Measurements from ENCODE around the gene PLPPR1. TPM values are rescaled to one million over a fixed set of nuclear protein-coding genes. Genes with fewer than 3 reads are reported as not detected.

The PLPPR1 gene
- total RNA-seq, 6 experiments from 2014 or later, result 1.4 to 5.4 (median 1.8) TPM

DNA sequence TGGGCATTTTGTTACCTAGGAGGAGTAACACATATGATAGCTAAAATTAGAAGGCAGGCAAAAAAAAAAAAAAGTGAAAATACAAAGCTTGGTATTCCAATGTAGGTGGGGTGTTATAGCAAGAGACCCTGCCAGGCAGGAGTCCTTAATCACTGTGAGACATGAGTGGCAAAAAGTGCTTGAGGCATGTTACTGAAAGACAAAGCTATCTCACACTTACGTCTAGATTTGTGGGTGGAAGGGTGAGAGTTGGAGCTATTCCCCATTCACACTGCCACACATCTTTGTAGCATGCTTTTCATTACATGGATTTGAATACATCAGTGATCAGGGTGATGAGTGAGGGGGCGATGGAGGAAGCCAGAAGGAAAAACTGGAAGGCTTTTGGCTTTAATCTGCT lies 2.6 kb upstream of the PLPPR1 start:
- Histone ChIP-seq H3K9me3 (no peaks in the 10 kb centered on the region), H3K4me3 (no peak overlapping the region), H3K27me3 (no peaks in the 10 kb centered on the region), H3K4me1 (peaks cover 0 to 18% (median 4%) of the 10 kb centered on the region in 4 donors), H3K27ac (no peak overlapping the region), H3K36me3 (no peaks in the 10 kb centered on the region)
- no peak for DNase-seq
- intact Hi-C loops (cut with DNase I), result no loop called here
- no peak for ATAC-seq
- no peak for TF ChIP-seq POLR2A (IDR thresholded peaks at IDR 0.05)
- TF ChIP-seq, protein P1, sequence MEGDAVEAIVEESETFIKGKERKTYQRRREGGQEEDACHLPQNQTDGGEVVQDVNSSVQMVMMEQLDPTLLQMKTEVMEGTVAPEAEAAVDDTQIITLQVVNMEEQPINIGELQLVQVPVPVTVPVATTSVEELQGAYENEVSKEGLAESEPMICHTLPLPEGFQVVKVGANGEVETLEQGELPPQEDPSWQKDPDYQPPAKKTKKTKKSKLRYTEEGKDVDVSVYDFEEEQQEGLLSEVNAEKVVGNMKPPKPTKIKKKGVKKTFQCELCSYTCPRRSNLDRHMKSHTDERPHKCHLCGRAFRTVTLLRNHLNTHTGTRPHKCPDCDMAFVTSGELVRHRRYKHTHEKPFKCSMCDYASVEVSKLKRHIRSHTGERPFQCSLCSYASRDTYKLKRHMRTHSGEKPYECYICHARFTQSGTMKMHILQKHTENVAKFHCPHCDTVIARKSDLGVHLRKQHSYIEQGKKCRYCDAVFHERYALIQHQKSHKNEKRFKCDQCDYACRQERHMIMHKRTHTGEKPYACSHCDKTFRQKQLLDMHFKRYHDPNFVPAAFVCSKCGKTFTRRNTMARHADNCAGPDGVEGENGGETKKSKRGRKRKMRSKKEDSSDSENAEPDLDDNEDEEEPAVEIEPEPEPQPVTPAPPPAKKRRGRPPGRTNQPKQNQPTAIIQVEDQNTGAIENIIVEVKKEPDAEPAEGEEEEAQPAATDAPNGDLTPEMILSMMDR (IDR thresholded peaks at IDR 0.05), result no peak
- 86% methylated on average over 2 of the region's 2 CpGs for WGBS (ENCODE audit: insufficient coverage, low coverage, low lambda C conversion rate, missing lambda C conversion rate)

DNA sequence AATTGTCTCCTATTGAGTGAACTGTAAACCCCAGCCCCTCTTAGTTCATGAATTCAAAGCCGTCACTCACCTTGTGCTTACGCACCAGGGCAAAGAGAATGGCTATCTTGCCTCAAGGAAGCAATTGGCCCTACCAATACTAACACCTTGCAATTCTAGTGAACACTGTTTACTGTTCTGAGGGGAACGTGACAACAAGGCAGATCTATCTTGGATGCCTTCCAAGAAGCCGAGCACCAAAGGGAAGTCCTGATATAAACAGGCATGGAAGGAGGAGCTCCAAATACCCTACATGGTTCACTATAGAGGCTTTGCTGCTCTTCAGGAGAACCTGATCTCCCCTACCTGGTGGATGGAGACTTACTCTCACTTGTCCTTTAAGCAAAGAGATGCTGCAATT lies 1.7 kb upstream of the PLPPR1 start:
- no peaks in the 10 kb centered on the region for H3K36me3 ChIP-seq
- peak; percentile 23 to 47 (median 40) for ATAC-seq
- H3K27me3 ChIP-seq, result no peaks in the 10 kb centered on the region
- 32% methylated on average over 4 of the region's 4 CpGs for WGBS (ENCODE audit: insufficient coverage, low coverage, low lambda C conversion rate, missing lambda C conversion rate)
- intact Hi-C loops (cut with DNase I), result no loop called here
- TF ChIP-seq, protein P1 (IDR thresholded peaks at IDR 0.05), result no peak
- no peak for TF ChIP-seq POLR2A (IDR thresholded peaks at IDR 0.05)
- H3K9me3 ChIP-seq, result no peaks in the 10 kb centered on the region
- H3K4me3 ChIP-seq, result no peak overlapping the region
- peaks cover 0 to 18% (median 4%) of the 10 kb centered on the region in 4 donors for H3K4me1 ChIP-seq
- no peak overlapping the region for H3K27ac ChIP-seq
- peak in 1 of 3 donors; percentile 48 for DNase-seq

DNA sequence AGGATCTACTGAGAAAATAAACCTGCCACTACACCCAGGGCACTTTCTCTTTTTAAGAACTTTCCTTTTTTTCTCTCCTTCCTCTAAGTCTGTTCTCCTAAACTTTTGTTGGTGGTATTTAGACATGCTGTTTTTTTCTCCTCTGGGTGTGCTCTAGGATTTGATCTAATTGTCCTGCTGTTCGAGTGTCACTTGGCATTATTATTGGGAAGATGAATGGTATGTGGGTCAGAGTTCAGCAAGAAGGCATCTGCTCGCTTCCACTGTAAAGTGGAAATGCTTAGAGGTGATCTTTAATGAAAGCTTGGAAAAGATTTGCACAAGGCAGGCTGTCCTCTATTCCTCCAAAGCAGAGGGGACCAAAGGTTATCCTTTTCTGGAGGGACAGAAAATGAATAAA lies 1.3 kb upstream of the PLPPR1 start:
- H3K27me3 ChIP-seq, result no peaks in the 10 kb centered on the region
- intact Hi-C loops (cut with DNase I), result no loop called here
- TF ChIP-seq, protein P1 (IDR thresholded peaks at IDR 0.05), result no peak
- TF ChIP-seq POLR2A (IDR thresholded peaks at IDR 0.05), result no peak
- no peaks in the 10 kb centered on the region for H3K9me3 ChIP-seq
- ATAC-seq (no peak), DNase-seq (no peak)
- no peak overlapping the region for H3K4me3 ChIP-seq
- no peaks in the 10 kb centered on the region for H3K36me3 ChIP-seq
- no peak overlapping the region for H3K27ac ChIP-seq
- peaks cover 0 to 18% (median 4%) of the 10 kb centered on the region in 4 donors for H3K4me1 ChIP-seq
- 16% methylated on average over 2 of the region's 2 CpGs for WGBS (ENCODE audit: insufficient coverage, low coverage, low lambda C conversion rate, missing lambda C conversion rate)

DNA sequence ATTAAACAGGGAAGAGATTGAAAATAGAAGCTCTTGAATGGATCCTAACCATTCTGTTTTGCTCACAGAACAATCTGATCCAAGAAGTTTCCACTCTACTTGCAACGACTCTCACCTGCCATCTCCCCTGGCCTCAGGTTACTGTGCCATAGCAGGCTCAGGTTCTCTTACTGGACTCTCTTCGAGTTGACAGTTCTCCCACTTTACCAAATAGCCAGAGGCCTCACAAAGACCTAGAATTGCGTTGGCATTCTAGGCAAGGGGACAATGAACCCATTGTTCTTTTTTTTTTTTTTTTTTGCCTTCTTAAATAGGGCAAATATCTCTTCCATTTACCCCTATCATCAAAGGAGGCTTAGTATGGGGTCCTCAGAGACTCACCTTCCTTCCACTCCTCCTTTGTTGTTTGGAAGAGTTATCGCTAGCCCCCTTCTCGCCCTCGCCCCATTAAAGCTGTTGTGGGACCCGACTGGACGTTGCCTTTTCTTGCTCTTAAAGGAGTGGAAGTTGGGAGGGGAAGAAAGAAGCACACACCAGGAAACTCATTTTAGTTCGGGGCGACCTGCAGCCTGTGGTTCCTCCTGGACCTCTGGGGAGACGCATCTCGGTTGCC lies 688 bp upstream of the PLPPR1 start:
- Histone ChIP-seq H3K27me3 (no peaks in the 10 kb centered on the region), H3K9me3 (no peaks in the 10 kb centered on the region), H3K4me1 (peaks cover 0 to 18% (median 4%) of the 10 kb centered on the region in 4 donors), H3K36me3 (no peaks in the 10 kb centered on the region), H3K27ac (peak overlapping the region; percentile 61 to 82 (median 75)), H3K4me3 (peak overlapping the region; percentile 60 to 71 (median 69))
- DNase-seq, result no peak
- no peak for ATAC-seq
- no peak for TF ChIP-seq POLR2A (IDR thresholded peaks at IDR 0.05)
- TF ChIP-seq, protein P1 (IDR thresholded peaks at IDR 0.05), result no peak
- intact Hi-C loops (cut with DNase I), result no loop called here
- 16% methylated on average over 12 of the region's 12 CpGs for WGBS (ENCODE audit: insufficient coverage, low coverage, low lambda C conversion rate, missing lambda C conversion rate)
